Stimulated activated CD8-positive, alpha-beta memory T cell treated with anti-CD3 and anti-CD28 coated beads, Interleukin-15, amount 100 ng/mL, for 48 hours (primary cell): ENCODE results near the gene ARL6IP6.

ENCODE experiments used
- DNase-seq, 2 donors: peaks; one replicate each; pipeline ENCODE4 v3.0.0-alpha.2; 2020; ENCODE audit warnings: low read depth in 2 of 2

Gene ARL6IP6

GRCh38 chr2:152804687-152805408, 86.4 kb downstream of the ARL6IP6 start:
- no peak for DNase-seq

GRCh38 chr2:152811916-152812315, 93.5 kb downstream of the ARL6IP6 start:
- DNase-seq, result no peak
